ENCODE measurements around the gene HYI.

Gene HYI

DNA sequence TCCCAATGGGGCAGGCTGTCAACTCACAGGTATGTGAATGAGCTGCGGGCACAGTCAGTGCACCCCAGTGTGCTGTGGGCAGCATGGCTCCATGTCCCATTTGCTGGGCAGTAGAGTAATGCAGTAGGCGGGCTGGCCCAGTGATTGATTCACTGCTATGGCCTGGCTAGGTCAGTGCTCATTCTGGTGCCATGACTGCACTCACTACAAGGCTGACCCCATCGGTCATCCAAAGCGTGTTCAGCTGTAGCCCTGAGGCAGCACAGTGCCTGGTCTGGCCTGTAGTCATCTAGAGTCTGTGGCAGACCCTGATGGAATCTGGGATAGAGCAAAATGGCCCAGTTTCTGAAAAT lies 7.4 kb downstream of the HYI start:
- POLR2A ChIA-PET, result no interaction called here
- CTCF ChIA-PET, result no interaction called here
- TF ChIP-seq ZNF384 (IDR thresholded peaks at IDR 0.05) (no peak), CTBP1 (IDR thresholded peaks at IDR 0.05; ENCODE audit: borderline replicate concordance) (no peak), SP1 (IDR thresholded peaks at IDR 0.05) (no peak), BHLHE40 (IDR thresholded peaks at IDR 0.05; ENCODE audit: borderline replicate concordance) (no peak), ARNT (IDR thresholded peaks at IDR 0.05) (no peak), FOXA1 (IDR thresholded peaks at IDR 0.05) (no peak), TARDBP (IDR thresholded peaks at IDR 0.05) (no peak), LEF1 (IDR thresholded peaks at IDR 0.05; ENCODE audit: borderline replicate concordance) (no peak), L3MBTL2 (conservative IDR thresholded peaks at IDR 0.05) (no peak), NFRKB (IDR thresholded peaks at IDR 0.05) (no peak), FOXM1 (IDR thresholded peaks at IDR 0.05; ENCODE audit: borderline replicate concordance) (no peak), HDGF (IDR thresholded peaks at IDR 0.05; ENCODE audit: borderline replicate concordance) (no peak), SUZ12 (IDR thresholded peaks at IDR 0.05) (no peak), FOXK2 (IDR thresholded peaks at IDR 0.05) (no peak), ELF4 (IDR thresholded peaks at IDR 0.05) (no peak)
- TF ChIP-seq, protein P1, sequence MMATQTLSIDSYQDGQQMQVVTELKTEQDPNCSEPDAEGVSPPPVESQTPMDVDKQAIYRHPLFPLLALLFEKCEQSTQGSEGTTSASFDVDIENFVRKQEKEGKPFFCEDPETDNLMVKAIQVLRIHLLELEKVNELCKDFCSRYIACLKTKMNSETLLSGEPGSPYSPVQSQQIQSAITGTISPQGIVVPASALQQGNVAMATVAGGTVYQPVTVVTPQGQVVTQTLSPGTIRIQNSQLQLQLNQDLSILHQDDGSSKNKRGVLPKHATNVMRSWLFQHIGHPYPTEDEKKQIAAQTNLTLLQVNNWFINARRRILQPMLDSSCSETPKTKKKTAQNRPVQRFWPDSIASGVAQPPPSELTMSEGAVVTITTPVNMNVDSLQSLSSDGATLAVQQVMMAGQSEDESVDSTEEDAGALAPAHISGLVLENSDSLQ (IDR thresholded peaks at IDR 0.05), result no peak
- DNase-seq (ENCODE audit: extremely low spot score), result no peak

DNA sequence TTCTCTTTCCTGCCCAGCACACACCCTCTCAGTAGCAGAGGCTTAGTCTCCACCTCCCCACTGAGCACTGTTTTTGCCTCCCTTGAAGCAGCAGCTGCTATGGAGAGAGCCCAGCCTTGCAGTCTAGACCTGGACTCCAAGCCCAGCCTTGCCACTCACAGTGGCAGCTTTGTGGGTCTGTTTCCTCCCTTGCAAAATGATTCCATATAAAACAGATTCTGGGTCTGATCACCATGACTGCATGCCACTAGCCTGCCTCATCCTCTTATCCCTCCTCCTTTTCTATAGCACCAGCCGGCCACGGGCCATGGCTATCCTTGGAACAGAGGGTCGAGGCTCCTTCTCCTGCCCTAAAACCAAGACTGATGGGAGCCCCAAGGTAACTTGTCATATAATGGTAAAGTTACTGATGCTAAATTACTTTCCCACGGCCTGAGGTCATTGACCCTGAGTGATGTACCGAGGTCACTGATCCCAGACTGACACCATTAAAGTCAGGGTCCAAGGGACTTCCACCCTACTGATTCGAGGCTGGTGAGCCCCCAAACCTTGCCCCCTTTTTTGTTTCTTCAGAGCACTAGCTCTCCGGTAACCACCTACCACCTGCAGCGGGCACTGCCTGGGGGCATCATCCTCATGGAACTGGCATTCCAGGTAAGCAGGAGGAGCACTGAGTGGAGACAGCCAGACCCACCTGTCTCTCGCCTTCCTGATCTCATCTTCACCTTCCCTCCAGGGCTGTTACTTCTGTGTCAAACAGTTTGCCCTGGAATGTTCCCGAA lies 7.9 kb downstream of the HYI start:
- ChIA-PET POLR2A (no interaction called here), CTCF (interaction anchor here (0.6 kb wide), 1 partner anchor 21 kb away, joined by 5 read pairs; no protein-coding TSS in a partner anchor)
- TF ChIP-seq NFRKB (IDR thresholded peaks at IDR 0.05), result no peak
- no peak for TF ChIP-seq FOXK2 (IDR thresholded peaks at IDR 0.05)
- no peak for TF ChIP-seq FOXA1 (IDR thresholded peaks at IDR 0.05)

DNA sequence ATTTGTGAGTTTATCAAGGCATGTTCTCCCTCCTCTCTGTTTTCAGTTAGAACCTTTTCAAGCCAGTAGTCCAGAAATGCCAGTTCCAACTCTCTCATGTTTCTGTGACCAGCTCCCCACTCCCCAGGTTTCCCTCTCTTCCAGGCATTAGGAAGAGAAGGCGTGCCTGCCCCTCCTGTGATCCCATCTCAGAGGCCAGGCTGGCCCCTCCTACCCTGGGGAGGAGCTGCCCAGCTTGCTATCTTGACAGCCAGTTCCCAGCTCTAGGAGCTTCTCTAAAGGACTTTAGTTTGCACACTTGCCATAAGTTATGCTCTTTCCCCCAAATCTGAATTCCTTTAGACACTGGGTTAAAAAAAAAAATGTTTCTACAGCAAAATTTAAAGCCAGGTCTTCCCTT lies 8.9 kb downstream of the HYI start:
- TF ChIP-seq LEF1 (IDR thresholded peaks at IDR 0.05; ENCODE audit: borderline replicate concordance) (no peak), SP1 (IDR thresholded peaks at IDR 0.05) (no peak), NFRKB (IDR thresholded peaks at IDR 0.05) (no peak), TARDBP (IDR thresholded peaks at IDR 0.05) (no peak), L3MBTL2 (conservative IDR thresholded peaks at IDR 0.05) (no peak), FOXK2 (IDR thresholded peaks at IDR 0.05) (no peak), ARNT (IDR thresholded peaks at IDR 0.05) (no peak), BHLHE40 (IDR thresholded peaks at IDR 0.05; ENCODE audit: borderline replicate concordance) (no peak), ELF4 (IDR thresholded peaks at IDR 0.05) (no peak), FOXA1 (IDR thresholded peaks at IDR 0.05) (no peak), CTBP1 (IDR thresholded peaks at IDR 0.05; ENCODE audit: borderline replicate concordance) (no peak), SUZ12 (IDR thresholded peaks at IDR 0.05) (no peak), ZNF384 (IDR thresholded peaks at IDR 0.05) (no peak), HDGF (IDR thresholded peaks at IDR 0.05; ENCODE audit: borderline replicate concordance) (no peak), FOXM1 (IDR thresholded peaks at IDR 0.05; ENCODE audit: borderline replicate concordance) (no peak)
- TF ChIP-seq, protein P1 (IDR thresholded peaks at IDR 0.05), result no peak
- ChIA-PET CTCF (interaction anchor here (0.6 to 0.7 kb wide), 2 partner anchors 127 to 601 kb away, joined by 3 to 4 read pairs; no protein-coding TSS in a partner anchor), POLR2A (no interaction called here)
- no peak for DNase-seq (ENCODE audit: extremely low spot score)

More for the DNA sequence above, 7.9 kb downstream of the HYI start:
- no peak for DNase-seq (ENCODE audit: extremely low spot score)

DNA sequence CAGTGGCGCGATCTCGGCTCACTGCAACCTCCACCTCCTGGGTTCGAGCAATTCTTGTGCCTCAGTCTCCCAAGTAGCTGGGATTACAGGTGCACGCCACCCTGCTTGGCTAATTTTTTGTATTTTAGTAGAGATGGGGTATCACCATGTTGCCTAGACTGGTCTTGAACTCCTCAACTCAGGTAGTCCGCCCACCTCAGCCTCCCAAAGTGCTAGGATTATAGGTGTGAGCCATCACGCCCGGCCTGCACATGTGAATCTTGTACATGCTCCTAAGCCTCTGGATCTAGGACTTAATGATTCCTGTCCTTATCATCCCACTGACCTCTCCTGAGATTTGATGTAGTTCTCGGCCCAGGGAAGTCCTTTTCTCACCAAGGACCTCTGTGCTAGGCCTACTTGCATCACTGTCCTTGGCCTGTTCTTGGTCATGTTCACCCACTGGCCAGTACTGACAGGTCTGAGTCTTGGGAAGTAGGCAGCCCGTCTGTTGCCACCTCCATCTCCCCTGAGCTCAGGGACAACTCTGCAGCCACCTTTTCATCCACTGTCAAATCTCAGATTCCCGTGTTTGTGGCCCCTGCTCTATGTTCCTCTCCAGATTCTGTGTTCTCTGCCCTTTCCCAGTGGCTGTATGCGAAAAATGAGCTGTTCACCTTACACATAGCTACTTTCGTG lies 9.4 kb downstream of the HYI start:
- ChIA-PET POLR2A (no interaction called here), CTCF (interaction anchor here (0.6 to 0.7 kb wide), 2 partner anchors 127 to 601 kb away, joined by 3 to 4 read pairs; no protein-coding TSS in a partner anchor)
- TF ChIP-seq ELF4 (IDR thresholded peaks at IDR 0.05) (no peak), BHLHE40 (IDR thresholded peaks at IDR 0.05; ENCODE audit: borderline replicate concordance) (no peak), FOXA1 (IDR thresholded peaks at IDR 0.05) (no peak), ZNF384 (IDR thresholded peaks at IDR 0.05) (no peak), NFRKB (IDR thresholded peaks at IDR 0.05) (no peak), FOXK2 (IDR thresholded peaks at IDR 0.05) (no peak), SUZ12 (IDR thresholded peaks at IDR 0.05) (no peak), ARNT (IDR thresholded peaks at IDR 0.05) (no peak), TARDBP (IDR thresholded peaks at IDR 0.05) (no peak)
- TF ChIP-seq, protein P1 (IDR thresholded peaks at IDR 0.05), result no peak
- DNase-seq (ENCODE audit: extremely low spot score), result no peak

DNA sequence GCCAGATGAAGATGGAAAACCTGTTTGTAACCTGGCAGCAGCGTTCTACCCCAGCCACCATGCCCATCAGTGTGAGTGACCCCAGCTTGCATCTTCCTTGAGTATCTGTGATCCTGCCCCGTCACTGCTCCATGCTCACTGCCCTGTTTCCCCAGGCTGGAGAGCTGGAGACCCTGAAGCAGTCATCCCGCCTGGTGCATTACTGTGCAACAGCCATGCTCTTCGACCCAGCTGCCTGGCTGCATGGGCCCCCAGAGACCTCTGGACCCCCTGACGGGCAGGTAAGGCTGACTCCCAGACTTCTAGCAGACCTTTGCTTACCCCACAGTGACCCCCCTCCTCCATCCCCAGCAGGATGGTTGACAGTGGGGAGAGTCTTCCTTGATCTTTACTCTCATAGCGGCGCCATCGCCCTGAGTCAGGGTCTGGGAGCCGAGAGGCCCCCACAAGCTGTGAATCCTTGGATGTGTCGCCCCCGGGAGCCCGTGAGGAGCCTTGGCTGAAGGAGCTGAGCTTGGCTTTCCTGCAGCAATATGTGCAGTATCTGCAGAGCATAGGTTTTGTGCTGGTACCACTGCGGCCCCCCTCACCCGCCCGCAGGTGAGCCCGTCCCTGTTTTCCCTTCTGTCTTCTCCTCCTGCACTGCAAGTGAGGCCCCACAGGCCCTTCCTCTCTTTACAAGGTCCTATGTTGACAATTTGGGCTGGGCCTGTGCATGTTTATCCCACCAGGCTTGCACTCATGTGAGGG lies 10.4 kb downstream of the HYI start:
- POLR2A ChIA-PET, result interaction anchor here (1.7 kb wide), 1 partner anchor 10 kb away, joined by 7 read pairs; the partner anchor contains the start of gene HYI
- DNase-seq (ENCODE audit: extremely low spot score), result no peak
- CTCF ChIA-PET, result no interaction called here
- TF ChIP-seq CTBP1 (IDR thresholded peaks at IDR 0.05; ENCODE audit: borderline replicate concordance) (no peak), TARDBP (IDR thresholded peaks at IDR 0.05) (no peak), NFRKB (IDR thresholded peaks at IDR 0.05) (no peak), ELF4 (IDR thresholded peaks at IDR 0.05) (no peak), SP1 (IDR thresholded peaks at IDR 0.05) (no peak), SUZ12 (IDR thresholded peaks at IDR 0.05) (no peak), ARNT (IDR thresholded peaks at IDR 0.05) (no peak), HDGF (IDR thresholded peaks at IDR 0.05; ENCODE audit: borderline replicate concordance) (no peak), FOXK2 (IDR thresholded peaks at IDR 0.05) (no peak)
- TF ChIP-seq, protein P1 (IDR thresholded peaks at IDR 0.05), result no peak

Data from HEK293T (cell line).